Neutrophil (primary cell): ENCODE measurements around the gene GARIN5A.

Experiments used
- H3K27ac ChIP-seq: fragments of 200-600 bp; sonication (generic); 2 replicates; pipeline ENCODE4 v1.5.1; 2016; ENCODE audit warnings: mild to moderate bottlenecking, moderate library complexity
- H3K27me3 ChIP-seq: fragments of 200-600 bp; sonication (generic); 2 replicates; pipeline ENCODE4 v1.6.0; 2016; ENCODE audit warnings: mild to moderate bottlenecking
- H3K36me3 ChIP-seq: fragments of 200-600 bp; sonication (generic); 2 replicates; pipeline ENCODE4 v1.5.1; 2017
- H3K4me1 ChIP-seq, 2 experiments: fragments of 200-600 bp in 1 of 2; sonication (generic) in 1 of 2; 1 replicate in 1 of 2; 2 replicates in 1 of 2; pipeline versions ENCODE4 v1.5.1 to v1.6.1; 2013 to 2016; ENCODE audit warnings: low read depth in 1 of 2, low read length in 1 of 2, mild to moderate bottlenecking in 1 of 2, moderate library complexity in 1 of 2; ENCODE audit not compliant: control insufficient read depth in 1 of 2, insufficient read depth in 1 of 2
- H3K4me3 ChIP-seq, 2 experiments: fragments of 200-600 bp in 1 of 2; sonication (generic) in 1 of 2; 1 replicate in 1 of 2; 2 replicates in 1 of 2; pipeline ENCODE4 v1.5.1; 2013 to 2016; ENCODE audit warnings: low read depth in 1 of 2, low read length in 1 of 2, mild to moderate bottlenecking in 1 of 2, moderate library complexity in 1 of 2
- H3K9me3 ChIP-seq: fragments of 200-600 bp; sonication (generic); 2 replicates; pipeline ENCODE4 v1.5.1; 2016
- TF ChIP-seq, protein P1 (sequence below): fragments of 200-600 bp; sonication (generic); IDR thresholded peaks from 2 replicates; pipeline ENCODE4 v1.5.1; 2016; ENCODE audit warnings: antibody characterized with exemption

GARIN5A gene

DNA sequence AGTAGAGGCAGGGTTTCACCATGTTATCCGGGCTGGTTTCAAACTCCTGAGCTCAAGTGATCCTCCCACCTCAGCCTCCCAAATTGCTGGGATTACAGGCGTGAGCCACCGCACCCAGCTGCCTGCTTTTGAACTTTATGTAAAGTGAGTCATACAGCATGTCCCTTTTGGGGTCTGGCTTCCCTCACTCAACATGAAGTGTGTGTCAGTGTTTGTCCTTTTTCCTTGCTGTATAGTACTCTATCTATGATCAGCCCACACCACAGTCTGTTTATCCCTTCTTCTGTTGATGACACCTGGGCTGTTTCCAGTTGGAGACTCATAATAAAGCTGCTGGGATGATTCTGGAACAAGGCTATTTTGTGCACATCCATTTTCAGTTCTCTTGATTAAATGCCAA is 55.8 kb downstream of the GARIN5A start:
- TF ChIP-seq, protein P1, sequence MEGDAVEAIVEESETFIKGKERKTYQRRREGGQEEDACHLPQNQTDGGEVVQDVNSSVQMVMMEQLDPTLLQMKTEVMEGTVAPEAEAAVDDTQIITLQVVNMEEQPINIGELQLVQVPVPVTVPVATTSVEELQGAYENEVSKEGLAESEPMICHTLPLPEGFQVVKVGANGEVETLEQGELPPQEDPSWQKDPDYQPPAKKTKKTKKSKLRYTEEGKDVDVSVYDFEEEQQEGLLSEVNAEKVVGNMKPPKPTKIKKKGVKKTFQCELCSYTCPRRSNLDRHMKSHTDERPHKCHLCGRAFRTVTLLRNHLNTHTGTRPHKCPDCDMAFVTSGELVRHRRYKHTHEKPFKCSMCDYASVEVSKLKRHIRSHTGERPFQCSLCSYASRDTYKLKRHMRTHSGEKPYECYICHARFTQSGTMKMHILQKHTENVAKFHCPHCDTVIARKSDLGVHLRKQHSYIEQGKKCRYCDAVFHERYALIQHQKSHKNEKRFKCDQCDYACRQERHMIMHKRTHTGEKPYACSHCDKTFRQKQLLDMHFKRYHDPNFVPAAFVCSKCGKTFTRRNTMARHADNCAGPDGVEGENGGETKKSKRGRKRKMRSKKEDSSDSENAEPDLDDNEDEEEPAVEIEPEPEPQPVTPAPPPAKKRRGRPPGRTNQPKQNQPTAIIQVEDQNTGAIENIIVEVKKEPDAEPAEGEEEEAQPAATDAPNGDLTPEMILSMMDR = no peak
- H3K27me3 ChIP-seq = peaks cover 39% of the 10 kb centered on the region
- H3K27ac ChIP-seq = no peak overlapping the region
- H3K36me3 ChIP-seq = no peaks in the 10 kb centered on the region
- peaks cover 5 to 6% of the 10 kb centered on the region in 2 experiments for H3K4me1 ChIP-seq
- no peaks in the 10 kb centered on the region for H3K9me3 ChIP-seq
- no peak overlapping the region for H3K4me3 ChIP-seq

DNA sequence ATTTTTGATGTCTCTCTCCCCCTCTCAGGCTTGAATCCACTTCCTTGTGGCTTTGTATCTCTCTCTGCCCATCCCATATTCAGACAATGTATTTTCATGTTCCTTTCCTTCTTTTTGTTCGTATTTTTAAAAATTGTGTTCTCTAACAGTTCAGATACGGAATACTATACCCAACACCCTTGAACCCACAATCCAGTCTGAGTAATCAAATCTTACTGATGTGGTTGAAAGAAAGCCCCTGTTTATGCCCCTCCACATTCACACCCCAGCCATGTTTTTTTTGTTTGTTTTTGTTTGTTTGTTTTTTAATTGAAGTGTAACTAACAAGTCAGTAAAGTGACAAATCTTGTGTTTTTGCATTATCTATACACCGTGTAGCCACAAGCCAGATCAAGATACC is 56.5 kb downstream of the GARIN5A start:
- Histone ChIP-seq H3K27me3 (peaks cover 39% of the 10 kb centered on the region), H3K27ac (no peak overlapping the region), H3K36me3 (no peaks in the 10 kb centered on the region), H3K4me1 (peaks cover 9 to 13% of the 10 kb centered on the region in 2 experiments), H3K4me3 (no peak overlapping the region), H3K9me3 (no peaks in the 10 kb centered on the region)
- TF ChIP-seq, protein P1 = no peak

GRCh38 chr19:50419580-50420035 is 57.0 kb downstream of the GARIN5A start:
- TF ChIP-seq, protein P1 = no peak
- no peaks in the 10 kb centered on the region for H3K36me3 ChIP-seq
- no peak overlapping the region for H3K4me3 ChIP-seq
- H3K9me3 ChIP-seq = no peaks in the 10 kb centered on the region
- no peak overlapping the region for H3K27ac ChIP-seq
- peaks cover 39% of the 10 kb centered on the region for H3K27me3 ChIP-seq
- H3K4me1 ChIP-seq = peaks cover 10 to 18% of the 10 kb centered on the region in 2 experiments

- H3K27ac ChIP-seq = no peak overlapping the region
- TF ChIP-seq, protein P1 = no peak
- no peak overlapping the region for H3K4me3 ChIP-seq
- no peaks in the 10 kb centered on the region for H3K36me3 ChIP-seq
- peaks cover 39% of the 10 kb centered on the region for H3K27me3 ChIP-seq
- H3K9me3 ChIP-seq = no peaks in the 10 kb centered on the region
- peaks cover 10 to 19% of the 10 kb centered on the region in 2 experiments for H3K4me1 ChIP-seq
Measured at GRCh38 chr19:50419022-50419579, 57.5 kb downstream of the GARIN5A start.

- Histone ChIP-seq H3K36me3 (no peaks in the 10 kb centered on the region), H3K27ac (no peak within 1 kb of the TSS), H3K4me1 (peaks cover 10 to 19% of the 10 kb centered on the region in 2 experiments), H3K4me3 (no peak within 1 kb of the TSS), H3K27me3 (peaks cover 39% of the 10 kb centered on the region), H3K9me3 (no peaks in the 10 kb centered on the region)
- TF ChIP-seq, protein P1 = no peak
Measured at GRCh38 chr19:50418176-50419021, 58.2 kb downstream of the GARIN5A start, which contains the start of gene SPIB. Gene SPIB (plus strand): TSS chr19:50418938. CDS start chr19:50418963, 25 bp downstream.
